Hepatocyte (in vitro differentiated cells): Measurements from ENCODE around the gene PKD2L2.

ENCODE experiments used
- CTCF ChIP-seq: fragments of 200-600 bp; sonication (generic); IDR thresholded peaks from 2 replicates; pipeline ENCODE4 v1.5.1; 2016; ENCODE audit warnings: antibody characterized with exemption, mild to moderate bottlenecking; ENCODE audit not compliant: poor library complexity
- EZH2 ChIP-seq: fragments of 200-600 bp; sonication (generic); IDR thresholded peaks from 2 replicates; pipeline ENCODE4 v1.6.1; 2016; ENCODE audit warnings: antibody characterized with exemption, mild to moderate bottlenecking, borderline replicate concordance

GRCh38 chr5:137891849-137892248 is 2.6 kb downstream of the PKD2L2 start:
- TF ChIP-seq CTCF: no peak
- TF ChIP-seq EZH2: no peak
